ENCODE data around the gene MAP1LC3B.

GRCh38 chr16:87406495-87407088 lies 14.5 kb downstream of the MAP1LC3B start:
- TF ChIP-seq ISL1 (CRISPR knock-in tag; IDR thresholded peaks at IDR 0.05), result no peak
- TF ChIP-seq TSHZ2 (CRISPR knock-in tag; IDR thresholded peaks at IDR 0.05), result no peak
- no peak for TF ChIP-seq ARNTL (CRISPR knock-in tag; IDR thresholded peaks at IDR 0.05; ENCODE audit: borderline replicate concordance, low read depth)
- no peak for TF ChIP-seq RARB (CRISPR knock-in tag; IDR thresholded peaks at IDR 0.05)
- no peak for TF ChIP-seq ZFP3 (CRISPR knock-in tag; IDR thresholded peaks at IDR 0.05)
- no peak for TF ChIP-seq ESRRG (CRISPR knock-in tag; IDR thresholded peaks at IDR 0.05)
- TF ChIP-seq ZNF70 (CRISPR knock-in tag; IDR thresholded peaks at IDR 0.05), result no peak
- TF ChIP-seq PATZ1 (CRISPR knock-in tag; IDR thresholded peaks at IDR 0.05; ENCODE audit: borderline replicate concordance), result no peak
- TF ChIP-seq ZFP30 (CRISPR knock-in tag; IDR thresholded peaks at IDR 0.05), result no peak
- TF ChIP-seq, protein P1, sequence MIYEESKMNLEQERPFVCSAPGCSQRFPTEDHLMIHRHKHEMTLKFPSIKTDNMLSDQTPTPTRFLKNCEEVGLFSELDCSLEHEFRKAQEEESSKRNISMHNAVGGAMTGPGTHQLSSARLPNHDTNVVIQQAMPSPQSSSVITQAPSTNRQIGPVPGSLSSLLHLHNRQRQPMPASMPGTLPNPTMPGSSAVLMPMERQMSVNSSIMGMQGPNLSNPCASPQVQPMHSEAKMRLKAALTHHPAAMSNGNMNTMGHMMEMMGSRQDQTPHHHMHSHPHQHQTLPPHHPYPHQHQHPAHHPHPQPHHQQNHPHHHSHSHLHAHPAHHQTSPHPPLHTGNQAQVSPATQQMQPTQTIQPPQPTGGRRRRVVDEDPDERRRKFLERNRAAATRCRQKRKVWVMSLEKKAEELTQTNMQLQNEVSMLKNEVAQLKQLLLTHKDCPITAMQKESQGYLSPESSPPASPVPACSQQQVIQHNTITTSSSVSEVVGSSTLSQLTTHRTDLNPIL (CRISPR knock-in tag; IDR thresholded peaks at IDR 0.05; ENCODE audit: low read depth), result no peak
- no peak for TF ChIP-seq OSR1 (CRISPR knock-in tag; IDR thresholded peaks at IDR 0.05)
- no peak for TF ChIP-seq SNAI2 (CRISPR knock-in tag; IDR thresholded peaks at IDR 0.05)
- no peak for TF ChIP-seq BACH2 (CRISPR knock-in tag; IDR thresholded peaks at IDR 0.05; ENCODE audit: borderline replicate concordance)

Measured in SK-N-SH treated with all-trans-retinoic acid at 6 μM for 48 hours (cell line).